ENCODE measurements around the gene KLRC3.
"Not testable (repeated sequence)": the region's sequence is repeated elsewhere in the genome, so short reads cannot be mapped to it uniquely, and the experiment has no call there.

Gene KLRC3

DNA sequence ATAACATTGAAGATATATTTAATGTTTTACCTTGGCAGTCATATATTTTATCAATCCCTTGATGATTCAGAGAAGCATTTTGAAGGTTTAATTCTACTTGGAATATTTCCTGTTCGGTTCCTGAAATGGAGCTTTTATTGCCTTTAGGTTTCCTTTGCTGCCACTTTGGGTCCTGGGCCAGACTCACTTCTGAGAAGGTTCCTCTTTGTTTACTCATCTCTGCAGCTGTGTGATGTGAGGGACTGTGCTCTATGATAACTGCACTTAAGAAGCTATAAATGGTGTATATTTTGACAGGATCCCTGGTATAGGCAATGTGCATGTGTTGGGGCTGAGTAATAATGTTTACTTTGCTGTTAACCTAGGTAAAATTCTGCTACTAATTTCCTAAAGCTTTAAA is at the start of gene KLRC3:
KLRC3 (minus strand) TSS at position 262 of the 400 bp plus-strand sequence; CDS start at position 217, 45 bp downstream.
- DNase-seq (ENCODE audit: low read depth): not testable (repeated sequence)

DNA sequence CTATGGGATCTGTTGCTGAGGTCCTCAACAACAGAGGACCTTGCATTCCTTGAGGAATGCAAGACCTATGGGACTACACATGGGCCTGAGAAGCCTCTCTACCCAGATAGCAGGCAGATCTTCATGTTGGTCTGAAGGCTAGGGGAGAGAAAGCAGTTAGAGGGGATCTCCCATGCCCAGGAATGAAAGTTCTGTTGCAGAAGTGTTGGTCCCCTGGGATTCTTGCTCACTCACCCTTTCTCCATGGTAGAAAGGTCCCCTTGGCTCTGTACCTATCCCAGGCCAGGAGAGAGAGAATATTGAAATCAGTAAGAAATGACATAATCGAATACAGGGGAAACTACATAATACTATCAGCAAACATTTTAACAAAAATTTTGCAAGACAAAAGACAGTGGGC is 49.3 kb upstream of the KLRC3 start:
- no peak for DNase-seq (ENCODE audit: low read depth)
- TF ChIP-seq, protein P1, sequence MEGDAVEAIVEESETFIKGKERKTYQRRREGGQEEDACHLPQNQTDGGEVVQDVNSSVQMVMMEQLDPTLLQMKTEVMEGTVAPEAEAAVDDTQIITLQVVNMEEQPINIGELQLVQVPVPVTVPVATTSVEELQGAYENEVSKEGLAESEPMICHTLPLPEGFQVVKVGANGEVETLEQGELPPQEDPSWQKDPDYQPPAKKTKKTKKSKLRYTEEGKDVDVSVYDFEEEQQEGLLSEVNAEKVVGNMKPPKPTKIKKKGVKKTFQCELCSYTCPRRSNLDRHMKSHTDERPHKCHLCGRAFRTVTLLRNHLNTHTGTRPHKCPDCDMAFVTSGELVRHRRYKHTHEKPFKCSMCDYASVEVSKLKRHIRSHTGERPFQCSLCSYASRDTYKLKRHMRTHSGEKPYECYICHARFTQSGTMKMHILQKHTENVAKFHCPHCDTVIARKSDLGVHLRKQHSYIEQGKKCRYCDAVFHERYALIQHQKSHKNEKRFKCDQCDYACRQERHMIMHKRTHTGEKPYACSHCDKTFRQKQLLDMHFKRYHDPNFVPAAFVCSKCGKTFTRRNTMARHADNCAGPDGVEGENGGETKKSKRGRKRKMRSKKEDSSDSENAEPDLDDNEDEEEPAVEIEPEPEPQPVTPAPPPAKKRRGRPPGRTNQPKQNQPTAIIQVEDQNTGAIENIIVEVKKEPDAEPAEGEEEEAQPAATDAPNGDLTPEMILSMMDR (conservative IDR thresholded peaks at IDR 0.05; ENCODE audit: control insufficient read depth, insufficient read depth, low read depth, low read length): no peak
- no peak overlapping the region for H3K4me3 ChIP-seq (ENCODE audit: control insufficient read depth, low read depth, low read length)

More for the DNA sequence above, at the start of gene KLRC3:
- H3K4me3 ChIP-seq (ENCODE audit: control insufficient read depth, low read depth, low read length): not testable (repeated sequence)

DNA sequence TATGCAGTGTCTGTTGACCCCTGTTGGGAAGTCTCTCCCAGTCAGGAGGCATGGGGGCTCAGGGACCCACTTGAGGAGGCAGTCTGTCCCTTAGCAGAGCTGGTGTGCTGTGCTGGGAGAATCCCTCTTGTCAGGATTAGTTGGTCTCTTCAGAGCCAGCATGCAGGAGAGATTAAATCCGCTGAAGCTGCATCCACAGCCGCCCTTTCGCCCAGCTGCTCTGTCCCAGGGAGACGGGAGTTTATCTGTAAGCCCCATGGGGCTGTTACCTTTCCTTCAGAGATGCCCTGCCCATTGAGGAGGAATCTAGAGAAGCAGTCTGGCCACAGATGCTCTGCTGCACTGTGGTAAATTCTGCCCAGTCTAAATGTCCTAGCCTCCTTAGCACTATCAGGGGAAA is 45.9 kb upstream of the KLRC3 start:
- no peak for DNase-seq (ENCODE audit: low read depth)
- H3K4me3 ChIP-seq (ENCODE audit: control insufficient read depth, low read depth, low read length): no peak overlapping the region
- TF ChIP-seq, protein P1 (conservative IDR thresholded peaks at IDR 0.05; ENCODE audit: control insufficient read depth, insufficient read depth, low read depth, low read length): no peak

DNA sequence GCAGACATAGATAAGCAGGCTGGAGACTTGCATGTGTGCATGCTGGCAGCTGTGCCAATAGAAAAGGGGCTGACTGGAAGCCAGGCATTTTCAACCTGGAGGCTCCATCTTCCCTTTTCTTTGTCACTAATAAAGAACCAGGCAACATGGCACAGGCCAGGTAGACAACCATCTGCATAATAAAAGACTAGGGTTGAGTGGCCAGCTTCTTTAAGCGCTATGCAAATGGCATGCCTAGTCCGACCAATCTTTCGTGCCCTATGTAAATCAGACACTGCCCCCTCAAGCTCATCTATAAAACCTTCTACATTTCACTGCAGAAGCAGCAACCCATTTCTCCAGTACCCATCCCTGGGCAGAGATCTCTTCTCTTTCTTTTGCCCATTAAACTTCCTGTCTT is 37.4 kb upstream of the KLRC3 start:
- no peak for DNase-seq (ENCODE audit: low read depth)
- no peak overlapping the region for H3K4me3 ChIP-seq (ENCODE audit: control insufficient read depth, low read depth, low read length)
- TF ChIP-seq, protein P1 (conservative IDR thresholded peaks at IDR 0.05; ENCODE audit: control insufficient read depth, insufficient read depth, low read depth, low read length): no peak

DNA sequence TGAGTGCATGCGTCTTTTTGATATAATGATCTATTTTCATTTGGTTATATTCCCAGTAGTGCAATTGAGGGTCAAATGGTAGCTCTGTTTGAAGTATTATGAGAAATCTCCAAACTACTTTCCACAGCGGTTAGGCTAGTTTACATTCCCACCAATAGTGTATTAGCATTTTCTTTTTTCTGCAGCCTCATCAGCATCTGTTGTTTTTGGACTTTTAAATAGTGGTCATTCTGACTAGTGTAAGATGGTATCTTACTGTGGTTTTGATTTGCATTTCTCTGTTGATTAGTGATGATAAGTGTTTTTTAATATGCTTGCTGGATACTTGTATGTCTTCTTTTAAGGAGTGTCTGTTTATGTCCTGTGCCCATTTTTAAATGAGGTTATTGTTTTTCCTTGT is 36.5 kb upstream of the KLRC3 start:
- H3K4me3 ChIP-seq (ENCODE audit: control insufficient read depth, low read depth, low read length): no peak overlapping the region
- DNase-seq (ENCODE audit: low read depth): no peak
- TF ChIP-seq, protein P1 (conservative IDR thresholded peaks at IDR 0.05; ENCODE audit: control insufficient read depth, insufficient read depth, low read depth, low read length): no peak

DNA sequence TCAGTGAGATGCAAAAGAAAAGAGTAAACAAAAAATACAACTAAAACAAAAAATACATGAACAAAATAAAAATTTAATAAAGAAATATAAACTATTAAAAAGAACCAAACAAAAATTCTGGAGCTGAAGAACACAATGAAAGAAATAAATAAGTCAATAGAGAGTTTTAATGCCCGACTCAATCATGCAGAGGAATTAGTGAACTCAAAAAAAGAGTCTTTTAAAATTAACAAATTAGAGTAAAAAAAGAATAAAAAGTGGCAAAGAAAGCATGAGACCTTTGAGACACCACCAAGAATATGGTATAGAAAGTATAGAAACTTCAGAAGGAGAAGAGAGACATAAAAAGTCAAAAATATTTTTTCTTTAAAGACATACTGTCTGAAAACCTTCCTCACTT is 35.4 kb upstream of the KLRC3 start:
- H3K4me3 ChIP-seq (ENCODE audit: control insufficient read depth, low read depth, low read length): no peak overlapping the region
- no peak for DNase-seq (ENCODE audit: low read depth)
- TF ChIP-seq, protein P1 (conservative IDR thresholded peaks at IDR 0.05; ENCODE audit: control insufficient read depth, insufficient read depth, low read depth, low read length): no peak

DNA sequence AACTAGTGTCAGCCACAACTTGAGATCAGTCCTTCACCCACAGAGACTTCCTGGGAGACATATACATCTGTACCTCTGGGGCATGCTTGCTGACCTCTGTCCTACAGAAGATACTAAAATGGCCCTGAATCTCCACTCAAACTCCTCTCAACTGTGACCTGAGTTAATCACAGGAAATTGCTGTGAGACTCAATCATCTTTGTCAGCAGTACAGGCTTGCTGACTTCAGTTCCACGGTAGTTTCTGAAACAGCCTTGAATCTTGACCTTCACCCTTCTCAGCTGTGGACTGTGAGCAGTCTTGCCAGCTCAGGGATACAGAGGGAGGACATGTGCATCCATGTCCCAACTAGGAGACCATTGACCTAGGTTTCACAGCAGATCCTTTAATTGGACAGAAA is 34.1 kb upstream of the KLRC3 start:
- no peak overlapping the region for H3K4me3 ChIP-seq (ENCODE audit: control insufficient read depth, low read depth, low read length)

More for the DNA sequence above, 34.1 kb upstream of the KLRC3 start:
- peak; percentile 12 for DNase-seq (ENCODE audit: low read depth)
- TF ChIP-seq, protein P1 (conservative IDR thresholded peaks at IDR 0.05; ENCODE audit: control insufficient read depth, insufficient read depth, low read depth, low read length): no peak
